ENCODE data around the gene CPLX4. TPM values are rescaled to one million over a fixed set of nuclear protein-coding genes. Genes with fewer than 3 reads are reported as not detected.

Gene CPLX4
- total and polyA plus RNA-seq, 2 donors (not counting 1 experiment from before 2014, with no cell fraction given) = not detected

GRCh38 chr18:59308248-59308937, 10.1 kb downstream of the CPLX4 start:
- peak overlapping the region; percentile 89 for H3K4me2 ChIP-seq (ENCODE audit: extremely low read depth, insufficient read depth, low read length)
- H3K36me3 ChIP-seq (ENCODE audit: control insufficient read depth, insufficient read depth, low read length) = no peaks in the 10 kb centered on the region
- TF ChIP-seq CTCF (conservative IDR thresholded peaks at IDR 0.05 in 1 of 2, IDR thresholded peaks at IDR 0.05 in 1 of 2; ENCODE audit: low read depth in 1 of 2, low read length in 2 of 2) (peak; percentile 48 to 80), EZH2 (IDR thresholded peaks at IDR 0.05; ENCODE audit: low read length, missing control alignments) (no peak)
- H3K4me1 ChIP-seq (ENCODE audit: control insufficient read depth, extremely low read depth, insufficient read depth, low read length) = peaks cover 2% of the 10 kb centered on the region
- no peak overlapping the region for H3K9ac ChIP-seq (ENCODE audit: insufficient read depth, low read length)
- no peak overlapping the region for H3K27ac ChIP-seq (ENCODE audit: insufficient read depth, low read length)
- peak; percentile 51 to 62 for DNase-seq (ENCODE audit: low read depth in 2 of 2)
- no peaks in the 10 kb centered on the region for H4K20me1 ChIP-seq (ENCODE audit: control insufficient read depth, extremely low read depth, insufficient read depth, low read length)
- peak overlapping the region; percentile 68 for H2AFZ ChIP-seq (ENCODE audit: low read length)
- H3K4me3 ChIP-seq (replicated peaks in 1 of 4; ENCODE audit: control extremely low read depth in 1 of 4, insufficient read depth in 1 of 4, low read depth in 3 of 4, low read length in 4 of 4) = peak overlapping the region; percentile 24 to 43 (median 34)
- no peaks in the 10 kb centered on the region for H3K9me3 ChIP-seq (ENCODE audit: control insufficient read depth, insufficient read depth, low read depth, low read length)
- no peaks in the 10 kb centered on the region for H3K79me2 ChIP-seq (ENCODE audit: control insufficient read depth, insufficient read depth, low read length)
- H3K27me3 ChIP-seq (ENCODE audit: control insufficient read depth, insufficient read depth, low read length) = peaks cover 30% of the 10 kb centered on the region

GRCh38 chr18:59306640-59307039, 11.8 kb downstream of the CPLX4 start:
- Histone ChIP-seq H3K27ac (ENCODE audit: insufficient read depth, low read length) (no peak overlapping the region), H3K4me2 (ENCODE audit: extremely low read depth, insufficient read depth, low read length) (no peak overlapping the region), H3K27me3 (ENCODE audit: control insufficient read depth, insufficient read depth, low read length) (peaks cover 27% of the 10 kb centered on the region), H3K9me3 (ENCODE audit: control insufficient read depth, insufficient read depth, low read depth, low read length) (no peaks in the 10 kb centered on the region), H3K4me1 (ENCODE audit: control insufficient read depth, extremely low read depth, insufficient read depth, low read length) (peaks cover 2% of the 10 kb centered on the region), H3K9ac (ENCODE audit: insufficient read depth, low read length) (no peak overlapping the region), H3K79me2 (ENCODE audit: control insufficient read depth, insufficient read depth, low read length) (no peaks in the 10 kb centered on the region), H4K20me1 (ENCODE audit: control insufficient read depth, extremely low read depth, insufficient read depth, low read length) (no peaks in the 10 kb centered on the region), H2AFZ (ENCODE audit: low read length) (no peak overlapping the region), H3K36me3 (ENCODE audit: control insufficient read depth, insufficient read depth, low read length) (no peaks in the 10 kb centered on the region), H3K4me3 (replicated peaks in 1 of 4; ENCODE audit: control extremely low read depth in 1 of 4, insufficient read depth in 1 of 4, low read depth in 3 of 4, low read length in 4 of 4) (no peak overlapping the region)
- TF ChIP-seq EZH2 (IDR thresholded peaks at IDR 0.05; ENCODE audit: low read length, missing control alignments) (no peak), CTCF (conservative IDR thresholded peaks at IDR 0.05 in 1 of 2, IDR thresholded peaks at IDR 0.05 in 1 of 2; ENCODE audit: low read depth in 1 of 2, low read length in 2 of 2) (no peak)
- no peak for DNase-seq (ENCODE audit: low read depth in 2 of 2)

- H3K79me2 ChIP-seq (ENCODE audit: control insufficient read depth, insufficient read depth, low read length) = no peaks in the 10 kb centered on the region
- H3K9me3 ChIP-seq (ENCODE audit: control insufficient read depth, insufficient read depth, low read depth, low read length) = no peaks in the 10 kb centered on the region
- TF ChIP-seq EZH2 (IDR thresholded peaks at IDR 0.05; ENCODE audit: low read length, missing control alignments) = no peak
- no peak for TF ChIP-seq CTCF (conservative IDR thresholded peaks at IDR 0.05 in 1 of 2, IDR thresholded peaks at IDR 0.05 in 1 of 2; ENCODE audit: low read depth in 1 of 2, low read length in 2 of 2)
- H3K27ac ChIP-seq (ENCODE audit: insufficient read depth, low read length) = no peak overlapping the region
- DNase-seq (ENCODE audit: low read depth in 2 of 2) = no peak
- no peaks in the 10 kb centered on the region for H3K36me3 ChIP-seq (ENCODE audit: control insufficient read depth, insufficient read depth, low read length)
- H3K4me2 ChIP-seq (ENCODE audit: extremely low read depth, insufficient read depth, low read length) = no peak overlapping the region
- H3K4me3 ChIP-seq (replicated peaks in 1 of 4; ENCODE audit: control extremely low read depth in 1 of 4, insufficient read depth in 1 of 4, low read depth in 3 of 4, low read length in 4 of 4) = no peak overlapping the region
- H2AFZ ChIP-seq (ENCODE audit: low read length) = no peak overlapping the region
- H4K20me1 ChIP-seq (ENCODE audit: control insufficient read depth, extremely low read depth, insufficient read depth, low read length) = no peaks in the 10 kb centered on the region
- H3K27me3 ChIP-seq (ENCODE audit: control insufficient read depth, insufficient read depth, low read length) = peaks cover 26% of the 10 kb centered on the region
- no peak overlapping the region for H3K9ac ChIP-seq (ENCODE audit: insufficient read depth, low read length)
- H3K4me1 ChIP-seq (ENCODE audit: control insufficient read depth, extremely low read depth, insufficient read depth, low read length) = peaks cover 2% of the 10 kb centered on the region
These were observed 13.2 kb downstream of the CPLX4 start for GRCh38 chr18:59305295-59305694.
